IMR-90 (cell line): ENCODE results near the gene RPTOR.

ENCODE experiments used
- BHLHE40 ChIP-seq: fragments of 150-350 bp; IDR thresholded peaks from 2 replicates; pipeline ENCODE4 v1.6.1; 2016; ENCODE audit warnings: mild to moderate bottlenecking, low read depth, low read length
- CEBPB ChIP-seq: IDR thresholded peaks from 2 replicates; pipeline ENCODE4 v1.6.1; 2012; ENCODE audit warnings: low read depth, low read length, improper control_type of control experiment
- CHD1 ChIP-seq: IDR thresholded peaks from 2 replicates; pipeline ENCODE4 v1.6.1; 2012; ENCODE audit warnings: low read depth, low read length, improper control_type of control experiment
- CTCF ChIP-seq: conservative IDR thresholded peaks from 2 replicates; pipeline ENCODE4 v1.5.1; 2012; ENCODE audit warnings: mild to moderate bottlenecking, low read depth, low read length, improper control_type of control experiment
- ELK1 ChIP-seq: fragments of 150-350 bp; IDR thresholded peaks from 2 replicates; pipeline ENCODE4 v1.6.1; 2016; ENCODE audit warnings: low read depth, mild to moderate bottlenecking, low read length, moderate library complexity, borderline replicate concordance
- FOS ChIP-seq: fragments of 150-350 bp; IDR thresholded peaks from 2 replicates; pipeline ENCODE4 v1.6.1; 2016; ENCODE audit warnings: low read depth, low read length
- MAFK ChIP-seq: IDR thresholded peaks from 2 replicates; pipeline ENCODE4 v1.6.1; 2012; ENCODE audit warnings: low read depth, low read length, improper control_type of control experiment
- MAZ ChIP-seq: IDR thresholded peaks from 2 replicates; pipeline ENCODE4 v1.6.1; 2012; ENCODE audit warnings: low read depth, mild to moderate bottlenecking, low read length, improper control_type of control experiment, moderate library complexity, borderline replicate concordance
- POLR2A ChIP-seq: IDR thresholded peaks from 2 replicates; pipeline ENCODE4 v1.6.1; 2012; ENCODE audit warnings: mild to moderate bottlenecking, low read depth, low read length
- RAD21 ChIP-seq: IDR thresholded peaks from 2 replicates; pipeline ENCODE4 v1.6.1; 2012; ENCODE audit warnings: low read length, improper control_type of control experiment
- RCOR1 ChIP-seq: IDR thresholded peaks from 2 replicates; pipeline ENCODE4 v1.6.1; 2012; ENCODE audit warnings: mild to moderate bottlenecking, low read length, improper control_type of control experiment; ENCODE audit not compliant: insufficient replicate concordance
- RFX5 ChIP-seq: IDR thresholded peaks from 2 replicates; pipeline ENCODE4 v1.8.0; 2012; ENCODE audit warnings: low read depth, mild to moderate bottlenecking, low read length, moderate library complexity
- USF2 ChIP-seq: fragments of 150-350 bp; IDR thresholded peaks from 2 replicates; pipeline ENCODE4 v1.6.1; 2017; ENCODE audit warnings: mild to moderate bottlenecking, antibody characterized with exemption, low read length, low read depth

- TF ChIP-seq RFX5: no peak
- no peak for TF ChIP-seq CTCF
- TF ChIP-seq FOS: no peak
- TF ChIP-seq POLR2A: no peak
- TF ChIP-seq CHD1: no peak
- TF ChIP-seq CEBPB: no peak
- TF ChIP-seq BHLHE40: no peak
- TF ChIP-seq MAFK: no peak
- TF ChIP-seq ELK1: no peak
- no peak for TF ChIP-seq RCOR1
- no peak for TF ChIP-seq RAD21
- TF ChIP-seq USF2: no peak
- TF ChIP-seq MAZ: no peak
Observed at GRCh38 chr17:80839511-80839941, 294.9 kb downstream of the RPTOR start.
